Esophagus squamous epithelium (tissue), 5 donors: ENCODE results near the gene SLC27A6. TPM values are rescaled to one million over a fixed set of nuclear protein-coding genes. Genes with fewer than 3 reads are reported as not detected.
"Not testable (repeated sequence)": the region's sequence is repeated elsewhere in the genome, so short reads cannot be mapped to it uniquely, and the experiment has no call there.

ENCODE experiments used
- DNase-seq: peaks from one replicate; lab custom pipeline; 2025; lab: John Stamatoyannopoulos, UW
- H3K27ac ChIP-seq, 4 donors: fragments of 200-600 bp; sonication (generic); one replicate each; pipeline ENCODE4 v1.5.1; 2016 to 2019; ENCODE audit warnings: mild to moderate bottlenecking in 1 of 4
- H3K27me3 ChIP-seq, 4 donors: fragments of 200-600 bp; sonication (generic); 1 replicate in 3 of 4; 2 replicates in 1 of 4; pipeline versions ENCODE4 v1.5.1 to v1.6.0; 2017 to 2021; ENCODE audit warnings: antibody characterized with exemption in 1 of 4
- H3K36me3 ChIP-seq, 3 donors: fragments of 200-600 bp; sonication (generic); one replicate each; pipeline ENCODE4 v1.5.1; 2016 to 2019
- H3K4me1 ChIP-seq, 3 donors: fragments of 200-600 bp; sonication (generic); one replicate each; pipeline ENCODE4 v1.5.1; 2017 to 2019
- H3K4me3 ChIP-seq, 4 donors: fragments of 200-600 bp; sonication (generic); 1 replicate in 3 of 4; 2 replicates in 1 of 4; pipeline ENCODE4 v1.5.1; 2016 to 2019; ENCODE audit warnings: mild to moderate bottlenecking in 2 of 4, moderate library complexity in 1 of 4
- H3K9me3 ChIP-seq, 3 donors: fragments of 200-600 bp; sonication (generic); one replicate each; pipeline ENCODE4 v1.5.1; 2016 to 2019
- POLR2A ChIP-seq, 4 donors: fragments of 450-650 bp; IDR thresholded peaks; one replicate each; pipeline ENCODE4 v1.6.1; 2017; ENCODE audit warnings: antibody characterized with exemption in 4 of 4, mild to moderate bottlenecking in 4 of 4, moderate library complexity in 3 of 4
- WGBS, 2 donors: methylation state at CpG; one replicate each; pipeline ENCODE4 v1.1.5; 2018; 5-methylcytosine and 5-hydroxymethylcytosine counted together
- intact Hi-C: fragments of 100-400 bp; cut with DNase I; formaldehyde crosslinking; loops from one replicate; pipeline ENCODE4 v1.15.0; 2022
- total RNA-seq, 4 donors: library from RNA; depleted of rRNA; stranded (reverse); fragments of >200 nt; gene quantifications; one replicate each; pipeline ENCODE4 v1.1.0, GENCODE V29; 2016
- TF ChIP-seq, protein P1 (sequence below), 6 experiments: fragments of 450-650 bp in 4 of 6; fragments of 200-600 bp in 2 of 6; sonication (generic) in 2 of 6; IDR thresholded peaks; one replicate each; pipeline ENCODE4 v1.5.1; 2016 to 2019; ENCODE audit warnings: antibody characterized with exemption in 6 of 6, mild to moderate bottlenecking in 4 of 6, moderate library complexity in 4 of 6
- donor health status: DM: yes; HTN: yes; CAD: no.

The SLC27A6 gene
- total RNA-seq, 4 donors from 2014 or later = 1.3 to 8.0 (median 4.7) TPM

- Histone ChIP-seq H3K4me3 (no peak overlapping the region), H3K27me3 (no peaks in the 10 kb centered on the region), H3K36me3 (no peaks in the 10 kb centered on the region), H3K9me3 (no peaks in the 10 kb centered on the region), H3K4me1 (no peaks in the 10 kb centered on the region), H3K27ac (no peak overlapping the region)
- 61 to 64% methylated on average over 3 of the region's 3 CpGs for WGBS, 2 donors
- intact Hi-C loops = no loop called here
- no peak for DNase-seq
- no peak for TF ChIP-seq POLR2A (IDR thresholded peaks at IDR 0.05)
- TF ChIP-seq, protein P1, sequence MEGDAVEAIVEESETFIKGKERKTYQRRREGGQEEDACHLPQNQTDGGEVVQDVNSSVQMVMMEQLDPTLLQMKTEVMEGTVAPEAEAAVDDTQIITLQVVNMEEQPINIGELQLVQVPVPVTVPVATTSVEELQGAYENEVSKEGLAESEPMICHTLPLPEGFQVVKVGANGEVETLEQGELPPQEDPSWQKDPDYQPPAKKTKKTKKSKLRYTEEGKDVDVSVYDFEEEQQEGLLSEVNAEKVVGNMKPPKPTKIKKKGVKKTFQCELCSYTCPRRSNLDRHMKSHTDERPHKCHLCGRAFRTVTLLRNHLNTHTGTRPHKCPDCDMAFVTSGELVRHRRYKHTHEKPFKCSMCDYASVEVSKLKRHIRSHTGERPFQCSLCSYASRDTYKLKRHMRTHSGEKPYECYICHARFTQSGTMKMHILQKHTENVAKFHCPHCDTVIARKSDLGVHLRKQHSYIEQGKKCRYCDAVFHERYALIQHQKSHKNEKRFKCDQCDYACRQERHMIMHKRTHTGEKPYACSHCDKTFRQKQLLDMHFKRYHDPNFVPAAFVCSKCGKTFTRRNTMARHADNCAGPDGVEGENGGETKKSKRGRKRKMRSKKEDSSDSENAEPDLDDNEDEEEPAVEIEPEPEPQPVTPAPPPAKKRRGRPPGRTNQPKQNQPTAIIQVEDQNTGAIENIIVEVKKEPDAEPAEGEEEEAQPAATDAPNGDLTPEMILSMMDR (IDR thresholded peaks at IDR 0.05) = no peak
Measured at GRCh38 chr5:128927644-128928043, 37.6 kb upstream of the SLC27A6 start.

- H3K4me3 ChIP-seq, H3K36me3 ChIP-seq, H3K4me1 ChIP-seq, intact Hi-C loops, DNase-seq, H3K27ac ChIP-seq, H3K9me3 ChIP-seq, H3K27me3 ChIP-seq: not testable (repeated sequence)
- WGBS, 2 donors = 75 to 91% methylated on average over 4 of the region's 4 CpGs
Measured at GRCh38 chr5:128932232-128932631, 33.1 kb upstream of the SLC27A6 start.

GRCh38 chr5:128943100-128943499 lies 22.2 kb upstream of the SLC27A6 start:
- H3K4me3 ChIP-seq, H3K4me1 ChIP-seq, intact Hi-C loops, DNase-seq, H3K36me3 ChIP-seq, H3K9me3 ChIP-seq, H3K27ac ChIP-seq, H3K27me3 ChIP-seq: not testable (repeated sequence)
- WGBS, 2 donors = 92 to 93% methylated on average over 2 to 5 of the region's 9 CpGs

GRCh38 chr5:128949847-128950546 lies 15.3 kb upstream of the SLC27A6 start:
- TF ChIP-seq, protein P1 (IDR thresholded peaks at IDR 0.05) = no peak
- TF ChIP-seq POLR2A (IDR thresholded peaks at IDR 0.05) = no peak
- Histone ChIP-seq H3K4me1 (peaks cover 0 to 6% (median 0%) of the 10 kb centered on the region in 3 donors), H3K27me3 (no peaks in the 10 kb centered on the region), H3K27ac (no peak overlapping the region), H3K9me3 (no peaks in the 10 kb centered on the region), H3K4me3 (no peak overlapping the region), H3K36me3 (no peaks in the 10 kb centered on the region)
- DNase-seq = no peak
- 56 to 70% methylated on average over 3 of the region's 3 CpGs for WGBS, 2 donors
- intact Hi-C loops = no loop called here

DNA sequence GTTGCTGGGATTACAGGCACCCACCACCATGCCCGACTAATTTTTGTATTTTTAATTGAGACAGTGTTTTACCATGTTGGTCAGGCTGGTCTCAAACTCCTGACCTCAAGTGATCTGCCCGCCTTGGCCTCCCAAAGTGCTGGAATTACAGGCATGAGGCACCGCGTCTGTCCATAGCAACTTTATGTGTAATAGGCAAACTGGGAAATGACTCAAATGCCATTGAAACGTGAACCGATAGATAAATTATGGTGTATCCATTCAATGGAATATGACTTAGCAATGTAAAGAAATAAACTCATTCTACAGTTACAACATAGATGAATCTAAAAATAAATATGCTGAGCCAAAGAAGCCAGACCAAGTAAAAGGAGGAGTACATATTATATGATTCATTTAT lies 14.0 kb upstream of the SLC27A6 start:
- H3K4me1 ChIP-seq, H3K4me3 ChIP-seq, H3K36me3 ChIP-seq, H3K9me3 ChIP-seq, intact Hi-C loops, H3K27me3 ChIP-seq, H3K27ac ChIP-seq, DNase-seq: not testable (repeated sequence)
- WGBS, 2 donors = 93 to 96% methylated on average over 6 of the region's 6 CpGs

GRCh38 chr5:128956164-128956563 lies 9.1 kb upstream of the SLC27A6 start:
- Histone ChIP-seq H3K27me3 (no peaks in the 10 kb centered on the region), H3K4me1 (no peaks in the 10 kb centered on the region), H3K36me3 (no peaks in the 10 kb centered on the region), H3K9me3 (no peaks in the 10 kb centered on the region), H3K4me3 (no peak overlapping the region), H3K27ac (no peak overlapping the region)
- 50 to 51% methylated on average over 2 of the region's 2 CpGs for WGBS, 2 donors
- TF ChIP-seq, protein P1 (IDR thresholded peaks at IDR 0.05) = no peak
- TF ChIP-seq POLR2A (IDR thresholded peaks at IDR 0.05) = no peak
- intact Hi-C loops = no loop called here
- DNase-seq = no peak
